Testis (tissue), 3 donors: ENCODE measurements around the gene CRPPA. TPM values are rescaled to one million over a fixed set of nuclear protein-coding genes. Genes with fewer than 3 reads are reported as not detected.
A peak's percentile ranks its signal among the peaks of the same experiment; 100 is the strongest.

ENCODE experiments used
- DNase-seq: peaks from one replicate; pipeline ENCODE4 v3.0.0-alpha.2; 2019
- H3K27ac ChIP-seq, 2 donors: fragments of 200-600 bp; sonication (generic); one replicate each; pipeline ENCODE4 v1.5.1; 2019
- H3K27me3 ChIP-seq: fragments of 200-600 bp; sonication (generic); one replicate; pipeline ENCODE4 v1.5.1; 2019
- H3K36me3 ChIP-seq: fragments of 200-600 bp; sonication (generic); one replicate; pipeline ENCODE4 v1.5.1; 2017; ENCODE audit warnings: low read depth; ENCODE audit errors: missing control alignments
- H3K4me1 ChIP-seq: fragments of 200-600 bp; sonication (generic); one replicate; pipeline ENCODE4 v1.5.1; 2019
- H3K4me3 ChIP-seq, 2 donors: fragments of 200-600 bp; sonication (generic); one replicate each; pipeline ENCODE4 v1.5.1; 2017 to 2019
- H3K9me3 ChIP-seq: fragments of 200-600 bp; sonication (generic); one replicate; pipeline ENCODE4 v1.5.1; 2017
- CTCF ChIP-seq, 3 experiments: fragments of 450-650 bp in 2 of 3; fragments of 200-600 bp in 1 of 3; sonication (generic) in 1 of 3; IDR thresholded peaks; one replicate each; pipeline ENCODE4 v1.5.1; 2016 to 2019; ENCODE audit warnings: antibody characterized with exemption in 3 of 3, mild to moderate bottlenecking in 2 of 3, moderate library complexity in 1 of 3
- POLR2A ChIP-seq: fragments of 450-650 bp; IDR thresholded peaks from one replicate; pipeline ENCODE4 v1.6.1; 2017; ENCODE audit warnings: antibody characterized with exemption, mild to moderate bottlenecking, moderate library complexity
- WGBS, 2 donors: methylation state at CpG; one replicate each; pipeline ENCODE4 v1.1.5; 2018; 5-methylcytosine and 5-hydroxymethylcytosine counted together
- intact Hi-C: fragments of 100-400 bp; cut with DNase I; formaldehyde crosslinking; loops from one replicate; pipeline ENCODE4 v1.15.1; 2023; ENCODE audit warnings: low total_unique reads
- polyA plus RNA-seq: library from polyadenylated mRNA; stranded (reverse); fragments of 350-450 nt; fragmentation: Illumina TruSeq; extraction: RNeasy Lipid Tissue Mini Kit (QIAGEN cat#74804); gene quantifications from one replicate; pipeline ENCODE4 v1.2.3, GENCODE V29; 2014; ENCODE audit warnings: low read depth, low replicate concordance; ENCODE audit not compliant: insufficient read depth
- total RNA-seq, 2 donors: library from RNA; depleted of rRNA; stranded (reverse); fragments of >200 nt; gene quantifications; one replicate each; pipeline ENCODE4 v1.2.3, GENCODE V29; 2016

CRPPA gene
- total and polyA plus RNA-seq, 3 donors from 2014 or later, result 1.5 to 3.7 (median 2.1) TPM

- no peak for DNase-seq
- TF ChIP-seq POLR2A (no peak), CTCF (IDR thresholded peaks at IDR 0.05) (no peak)
- H3K4me3 ChIP-seq, result no peak overlapping the region
- H3K27me3 ChIP-seq, result no peaks in the 10 kb centered on the region
- H3K27ac ChIP-seq, result no peak overlapping the region
- intact Hi-C loops, result no loop called here
- no peaks in the 10 kb centered on the region for H3K4me1 ChIP-seq
- H3K36me3 ChIP-seq, result no peaks in the 10 kb centered on the region
- 76 to 80% methylated on average over 2 of the region's 2 CpGs for WGBS, 2 donors
- H3K9me3 ChIP-seq, result no peaks in the 10 kb centered on the region
Measured at GRCh38 chr7:16433568-16434122, 12.3 kb upstream of the CRPPA start.

- H3K36me3 ChIP-seq, result no peaks in the 10 kb centered on the region
- H3K4me3 ChIP-seq, result no peak overlapping the region
- no peaks in the 10 kb centered on the region for H3K9me3 ChIP-seq
- no peak for DNase-seq
- TF ChIP-seq CTCF (IDR thresholded peaks at IDR 0.05), result no peak
- no peak for TF ChIP-seq POLR2A
- H3K4me1 ChIP-seq, result no peaks in the 10 kb centered on the region
- no peak overlapping the region for H3K27ac ChIP-seq
- WGBS, 2 donors, result 95 to 98% methylated on average over 1 of the region's 1 CpG
- intact Hi-C loops, result no loop called here
- H3K27me3 ChIP-seq, result no peaks in the 10 kb centered on the region
Measured at GRCh38 chr7:16432425-16432731, 11.0 kb upstream of the CRPPA start.

GRCh38 chr7:16431646-16432424, 10.5 kb upstream of the CRPPA start:
- H3K4me3 ChIP-seq, result no peak overlapping the region
- no peaks in the 10 kb centered on the region for H3K4me1 ChIP-seq
- intact Hi-C loops, result no loop called here
- H3K27me3 ChIP-seq, result no peaks in the 10 kb centered on the region
- TF ChIP-seq POLR2A, result no peak
- TF ChIP-seq CTCF (IDR thresholded peaks at IDR 0.05), result peak in 1 of 3 experiments; percentile 30
- H3K36me3 ChIP-seq, result no peaks in the 10 kb centered on the region
- WGBS, 2 donors, result 92 to 93% methylated on average over 2 of the region's 2 CpGs
- H3K9me3 ChIP-seq, result no peaks in the 10 kb centered on the region
- no peak overlapping the region for H3K27ac ChIP-seq
- DNase-seq, result peak; percentile 68

GRCh38 chr7:16430133-16430532, 8.8 kb upstream of the CRPPA start:
- H3K27ac ChIP-seq, result no peak overlapping the region
- TF ChIP-seq POLR2A, result no peak
- TF ChIP-seq CTCF (IDR thresholded peaks at IDR 0.05), result no peak
- intact Hi-C loops, result no loop called here
- no peak for DNase-seq
- no peaks in the 10 kb centered on the region for H3K27me3 ChIP-seq
- H3K4me1 ChIP-seq, result no peaks in the 10 kb centered on the region
- H3K9me3 ChIP-seq, result no peaks in the 10 kb centered on the region
- no peaks in the 10 kb centered on the region for H3K36me3 ChIP-seq
- WGBS, 2 donors, result 89 to 95% methylated on average over 3 of the region's 3 CpGs
- H3K4me3 ChIP-seq, result no peak overlapping the region

- WGBS, 2 donors, result 44 to 79% methylated on average over 2 of the region's 2 CpGs
- no peak for DNase-seq
- intact Hi-C loops, result loop anchor here (10.0 kb wide), 1 partner anchor 734 kb away; no protein-coding TSS in a partner anchor
- no peak for TF ChIP-seq CTCF (IDR thresholded peaks at IDR 0.05)
- no peaks in the 10 kb centered on the region for H3K36me3 ChIP-seq
- no peak overlapping the region for H3K4me3 ChIP-seq
- H3K27ac ChIP-seq, result no peak overlapping the region
- H3K4me1 ChIP-seq, result no peaks in the 10 kb centered on the region
- no peaks in the 10 kb centered on the region for H3K9me3 ChIP-seq
- H3K27me3 ChIP-seq, result no peaks in the 10 kb centered on the region
Measured at GRCh38 chr7:16428672-16429071, 7.3 kb upstream of the CRPPA start.
